Ovary (tissue), 9 donors: ENCODE data around the gene NEK2. TPM values are rescaled to one million over a fixed set of nuclear protein-coding genes. Genes with fewer than 3 reads are reported as not detected.
"Not testable (repeated sequence)": the region's sequence is repeated elsewhere in the genome, so short reads cannot be mapped to it uniquely, and the experiment has no call there.

Source experiments
- DNase-seq, 5 donors: peaks; one replicate each; pipeline ENCODE4 v3.0.0-alpha.2; 2019 to 2020
- H3K27ac ChIP-seq, 2 donors: fragments of 200-600 bp; one replicate each; pipeline versions ENCODE4 v1.5.1 to v1.8.0; 2019 to 2022
- H3K27me3 ChIP-seq: fragments of 200-600 bp; one replicate; pipeline ENCODE4 v1.8.0; 2022
- H3K36me3 ChIP-seq: fragments of 200-600 bp; sonication (generic); one replicate; pipeline ENCODE4 v1.5.1; 2019
- H3K4me1 ChIP-seq: one replicate; pipeline ENCODE4 v1.8.1; 2013; ENCODE audit warnings: mild to moderate bottlenecking, moderate library complexity; ENCODE audit not compliant: insufficient read depth
- H3K4me3 ChIP-seq: fragments of 200-600 bp; sonication (generic); one replicate; pipeline ENCODE4 v1.5.1; 2017
- H3K9me3 ChIP-seq, 2 donors: fragments of 200-600 bp in 1 of 2; sonication (generic) in 1 of 2; one replicate each; pipeline versions ENCODE4 v1.5.1 to v1.8.1; 2013 to 2019; ENCODE audit warnings: mild to moderate bottlenecking in 1 of 2, moderate library complexity in 1 of 2
- CTCF ChIP-seq, 3 donors: fragments of 450-650 bp in 2 of 3; fragments of 200-600 bp in 1 of 3; IDR thresholded peaks; one replicate each; pipeline versions ENCODE4 v1.5.1 to v1.8.0; 2016 to 2022; ENCODE audit warnings: antibody characterized with exemption in 3 of 3, mild to moderate bottlenecking in 1 of 3
- EP300 ChIP-seq: sonication (generic); formaldehyde crosslinking; IDR thresholded peaks from one replicate; pipeline ENCODE4 v1.6.1; 2017; ENCODE audit warnings: antibody characterized with exemption
- POLR2A ChIP-seq: fragments of 450-650 bp; IDR thresholded peaks from one replicate; pipeline ENCODE4 v1.6.1; 2017; ENCODE audit warnings: antibody characterized with exemption, mild to moderate bottlenecking, moderate library complexity
- WGBS, 3 donors: extraction: QIAGEN DNeasy Blood & Tissue Kit in 1 of 3; methylation state at CpG; one replicate each; pipeline versions ENCODE4 v1.1.5 to v1.1.7; 2013 to 2017; 5-methylcytosine and 5-hydroxymethylcytosine counted together
- intact Hi-C, 4 donors: fragments of 100-400 bp; cut with DNase I; formaldehyde crosslinking; loops; one replicate each; pipeline versions ENCODE4 v1.11.0 to v1.15.1; 2022 to 2023
- polyA plus RNA-seq, 2 donors: library from polyadenylated mRNA; stranded (reverse); fragments of 200-250 nt in 1 of 2; fragments of 350-450 nt in 1 of 2; fragmentation: Illumina TruSeq in 1 of 2; extraction: RNeasy Lipid Tissue Mini Kit (QIAGEN cat#74804) in 1 of 2; gene quantifications; one replicate each; pipeline ENCODE4 v1.2.3, GENCODE V29; 2013 to 2014
- total RNA-seq, 7 donors: library from RNA; depleted of rRNA in 2 of 7; stranded (reverse); fragments of >200 nt in 2 of 7; fragmentation: NEBNext Ultra II Directional in 3 of 7; extraction: Animal tissue kit (Norgen Biotek cat#: 25700) in 3 of 7; gene quantifications; one replicate each; pipeline versions ENCODE4 v1.1.0 to v1.2.4, GENCODE V29; 2016 to 2023
- donor health status: DM: no; HTN: no; CAD: no; lungs with moderate emphysema.
- donor health status: DM: no; HTN: no; CAD: no.
- donor health status: Bipolar disorder and iron deficiency.
- donor health status: DM: yes; HTN: yes; CAD: no.
- donor health status: DM: no; HTN: no; CAD: no.
- donor health status: DM: yes; HTN: yes; CAD: no.

NEK2 gene
- total and polyA plus RNA-seq, 9 donors = 0.20 to 1.8 (median 0.37) TPM; not detected in 4

- Histone ChIP-seq H3K27me3 (no peaks in the 10 kb centered on the region), H3K4me3 (no peak overlapping the region), H3K4me1 (peaks cover 20% of the 10 kb centered on the region), H3K36me3 (no peaks in the 10 kb centered on the region), H3K9me3 (no peaks in the 10 kb centered on the region), H3K27ac (no peak overlapping the region)
- DNase-seq = peak in 2 of 5 donors; percentile 38 to 66
- 29 to 36% (median 30%) methylated on average over 15 to 17 of the region's 17 CpGs for WGBS, 3 donors
- TF ChIP-seq POLR2A = no peak
- TF ChIP-seq CTCF (IDR thresholded peaks at IDR 0.05) = no peak
- TF ChIP-seq EP300 = no peak
- intact Hi-C loops = no loop called here
Measured at GRCh38 chr1:211630236-211631081, 45.0 kb downstream of the NEK2 start.

- H3K4me3 ChIP-seq = no peak overlapping the region
- TF ChIP-seq EP300 (no peak), CTCF (IDR thresholded peaks at IDR 0.05) (no peak), POLR2A (no peak)
- H3K4me1 ChIP-seq = peaks cover 20% of the 10 kb centered on the region
- no peaks in the 10 kb centered on the region for H3K36me3 ChIP-seq
- H3K27ac ChIP-seq = no peak overlapping the region
- no peaks in the 10 kb centered on the region for H3K27me3 ChIP-seq
- WGBS, 3 donors = 51 to 65% (median 61%) methylated on average over 4 of the region's 4 CpGs
- H3K9me3 ChIP-seq = no peaks in the 10 kb centered on the region
- intact Hi-C loops = no loop called here
- no peak for DNase-seq
Measured at GRCh38 chr1:211628417-211628816, 47.0 kb downstream of the NEK2 start.

- WGBS, 3 donors = 88 to 94% (median 91%) methylated on average over 4 of the region's 4 CpGs
- no peaks in the 10 kb centered on the region for H3K36me3 ChIP-seq
- H3K4me1 ChIP-seq = peaks cover 15% of the 10 kb centered on the region
- no peak for TF ChIP-seq CTCF (IDR thresholded peaks at IDR 0.05)
- TF ChIP-seq EP300 = no peak
- TF ChIP-seq POLR2A = no peak
- no peak for DNase-seq
- no peaks in the 10 kb centered on the region for H3K27me3 ChIP-seq
- intact Hi-C loops = no loop called here
- H3K4me3 ChIP-seq = no peak overlapping the region
- H3K9me3 ChIP-seq = no peaks in the 10 kb centered on the region
- H3K27ac ChIP-seq = no peak overlapping the region
Measured at GRCh38 chr1:211627259-211627658, 48.2 kb downstream of the NEK2 start.

DNA sequence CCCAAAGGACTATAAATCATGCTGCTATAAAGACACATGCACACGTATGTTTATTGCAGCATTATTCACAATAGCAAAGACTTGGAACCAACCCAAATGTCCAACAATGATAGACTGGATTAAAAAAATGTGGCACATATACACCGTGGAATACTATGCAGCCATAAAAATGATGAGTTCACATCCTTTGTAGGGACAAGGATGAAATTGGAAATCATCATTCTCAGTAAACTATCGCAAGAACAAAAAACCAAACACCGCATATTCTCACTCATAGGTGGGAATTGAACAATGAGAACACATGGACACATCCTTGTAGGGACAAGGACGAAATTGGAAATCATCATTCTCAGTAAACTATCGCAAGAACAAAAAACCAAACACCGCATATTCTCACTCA is 49.6 kb downstream of the NEK2 start:
- H3K27ac ChIP-seq, H3K9me3 ChIP-seq, DNase-seq, H3K36me3 ChIP-seq, H3K27me3 ChIP-seq, intact Hi-C loops, H3K4me1 ChIP-seq, H3K4me3 ChIP-seq: not testable (repeated sequence)
- 92 to 99% (median 97%) methylated on average over 6 to 7 of the region's 7 CpGs for WGBS, 3 donors

- no peaks in the 10 kb centered on the region for H3K27me3 ChIP-seq
- peaks cover 1% of the 10 kb centered on the region for H3K4me1 ChIP-seq
- H3K4me3 ChIP-seq = no peak overlapping the region
- H3K27ac ChIP-seq = no peak overlapping the region
- H3K36me3 ChIP-seq = no peaks in the 10 kb centered on the region
- DNase-seq = no peak
- H3K9me3 ChIP-seq = no peaks in the 10 kb centered on the region
- TF ChIP-seq POLR2A = no peak
- no peak for TF ChIP-seq EP300
- TF ChIP-seq CTCF (IDR thresholded peaks at IDR 0.05) = no peak
- 85 to 89% (median 89%) methylated on average over 2 of the region's 2 CpGs for WGBS, 3 donors
- intact Hi-C loops = no loop called here
Measured at GRCh38 chr1:211625040-211625439, 50.4 kb downstream of the NEK2 start.
